ENCODE data around the gene CADPS. TPM values are rescaled to one million over a fixed set of nuclear protein-coding genes. Genes with fewer than 3 reads are reported as not detected.

CADPS gene
- total RNA-seq, 4 donors from 2014 or later: 0.09 to 4.4 (median 1.6) TPM; not detected in 1

- DNase-seq (ENCODE audit: low spot score) (no peak), ATAC-seq (ENCODE audit: low FRiP score) (no peak)
- TF ChIP-seq CTCF (IDR thresholded peaks at IDR 0.05): no peak
Observed at GRCh38 chr3:62732183-62732904, 142.9 kb downstream of the CADPS start.

- DNase-seq (ENCODE audit: low spot score) (no peak), ATAC-seq (ENCODE audit: low FRiP score) (no peak)
- no peak for TF ChIP-seq CTCF (IDR thresholded peaks at IDR 0.05)
Observed at GRCh38 chr3:62727981-62728380, 147.2 kb downstream of the CADPS start.

GRCh38 chr3:62727536-62727935, 147.7 kb downstream of the CADPS start:
- no peak for TF ChIP-seq CTCF (IDR thresholded peaks at IDR 0.05)
- ATAC-seq (ENCODE audit: low FRiP score): no peak
- no peak for DNase-seq (ENCODE audit: low spot score)

- ATAC-seq (ENCODE audit: low FRiP score) (no peak), DNase-seq (ENCODE audit: low spot score) (no peak)
- TF ChIP-seq CTCF (IDR thresholded peaks at IDR 0.05): no peak
Observed at GRCh38 chr3:62724503-62724902, 150.7 kb downstream of the CADPS start.

DNA sequence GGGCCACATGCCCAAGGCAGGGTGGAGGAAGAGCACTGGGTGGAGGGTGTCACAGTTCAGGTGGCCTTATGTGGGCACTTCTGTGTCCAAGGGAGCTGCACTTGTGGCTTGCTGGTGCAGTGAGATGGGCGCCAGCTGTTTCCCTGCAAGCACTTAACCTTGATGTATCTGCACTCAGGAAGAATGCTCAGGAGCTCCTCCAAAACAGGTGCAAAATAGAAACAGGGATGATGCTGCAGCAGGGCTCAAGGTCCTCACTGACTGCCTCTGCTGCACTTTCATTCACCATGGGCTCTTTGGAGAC, 151.3 kb downstream of the CADPS start:
- no peak for TF ChIP-seq CTCF (IDR thresholded peaks at IDR 0.05)
- ATAC-seq (ENCODE audit: low FRiP score) (no peak), DNase-seq (ENCODE audit: low spot score) (no peak)

DNA sequence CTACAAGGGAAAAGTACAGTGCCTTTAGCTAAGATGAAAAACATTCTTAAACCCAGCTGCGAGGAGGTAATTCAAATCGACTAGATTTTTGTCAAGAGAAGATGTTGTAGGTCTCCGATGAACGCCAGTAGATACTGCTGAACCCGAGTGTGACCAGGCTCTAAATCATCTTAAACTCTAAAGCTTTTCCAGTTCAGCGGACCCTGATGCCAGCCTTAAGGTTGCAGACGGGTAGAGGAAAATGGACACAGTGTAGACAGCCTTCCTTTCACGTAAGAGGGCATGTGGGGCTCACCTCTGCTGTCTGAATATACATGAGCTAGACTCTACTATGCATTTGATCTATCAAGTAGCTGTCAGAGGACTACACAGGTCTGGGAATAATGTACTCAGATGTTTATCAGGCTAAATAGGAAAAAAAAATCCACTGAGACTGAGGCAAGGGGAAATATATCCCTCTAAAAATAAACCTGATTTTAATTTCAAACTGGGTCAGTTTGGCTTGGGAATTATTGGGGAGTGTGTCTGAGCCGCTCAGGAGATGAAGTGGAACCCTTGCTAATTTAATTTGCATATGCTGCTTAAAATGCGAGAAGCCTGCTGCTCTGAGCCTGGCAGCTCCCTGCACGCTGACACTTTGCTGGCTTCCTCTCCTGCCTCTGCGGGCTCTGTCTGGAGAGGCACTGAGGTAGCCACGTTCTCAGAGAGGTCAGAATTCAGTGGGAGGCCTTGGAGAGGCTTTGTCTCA, 151.9 kb downstream of the CADPS start:
- no peak for DNase-seq (ENCODE audit: low spot score)
- TF ChIP-seq CTCF (IDR thresholded peaks at IDR 0.05): no peak
- ATAC-seq (ENCODE audit: low FRiP score): no peak

- DNase-seq (ENCODE audit: low spot score) (no peak), ATAC-seq (ENCODE audit: low FRiP score) (no peak)
- TF ChIP-seq CTCF (IDR thresholded peaks at IDR 0.05): no peak
Observed at GRCh38 chr3:62722344-62722743, 152.9 kb downstream of the CADPS start.

Data from omental fat pad (tissue), 4 donors.